Mucosa of descending colon (tissue), 3 donors: Measurements from ENCODE around the gene ACTC1. TPM values are rescaled to one million over a fixed set of nuclear protein-coding genes. Genes with fewer than 3 reads are reported as not detected.
"Not testable (repeated sequence)": the region's sequence is repeated elsewhere in the genome, so short reads cannot be mapped to it uniquely, and the experiment has no call there.

Experiments used
- ATAC-seq: fragments of 200-7000 bp; cut with Tn5 transposase; one replicate; pipeline ENCODE4 v1.9.1; 2020; ENCODE audit warnings: mild to moderate bottlenecking, moderate library complexity
- DNase-seq, 3 donors: peaks; one replicate each; pipeline ENCODE4 v3.0.0-alpha.2; 2020
- H3K36me3 ChIP-seq: fragments of 200-600 bp; one replicate; pipeline ENCODE4 v1.8.0; 2021; ENCODE audit warnings: low read depth, mild to moderate bottlenecking
- H3K4me1 ChIP-seq: fragments of 200-600 bp; one replicate; pipeline ENCODE4 v1.8.0; 2021; ENCODE audit warnings: low read depth, mild to moderate bottlenecking
- H3K4me3 ChIP-seq: fragments of 200-600 bp; one replicate; pipeline ENCODE4 v1.8.0; 2021; ENCODE audit warnings: mild to moderate bottlenecking
- H3K9me3 ChIP-seq: fragments of 200-600 bp; one replicate; pipeline ENCODE4 v1.8.0; 2021; ENCODE audit warnings: mild to moderate bottlenecking
- CTCF ChIP-seq: fragments of 200-600 bp; IDR thresholded peaks from one replicate; pipeline ENCODE4 v1.8.0; 2022; ENCODE audit warnings: antibody characterized with exemption, mild to moderate bottlenecking
- intact Hi-C, 2 donors: fragments of 100-400 bp; cut with DNase I in 1 of 2; cut with micrococcal nuclease in 1 of 2; formaldehyde crosslinking; loops; one replicate each; pipeline versions ENCODE4 v1.11.0 to v1.11.1; 2022; cut with DNase I, micrococcal nuclease
- total RNA-seq, 3 donors: library from RNA; stranded (reverse); fragmentation: NEBNext Ultra II Directional in 2 of 3; extraction: Animal tissue kit (Norgen Biotek cat#: 25700) in 2 of 3; gene quantifications; one replicate each; pipeline versions ENCODE4 v1.2.1 to v1.2.4, GENCODE V29; 2021 to 2023
- donor health status: DM: no; HTN: no; CAD: no; lungs with moderate emphysema.
- donor health status: DM: no; HTN: no; CAD: no.
- donor health status: DM: no; HTN: yes; CAD: no.

Gene ACTC1
- total RNA-seq, 3 donors from 2014 or later, result 0.64 to 10.7 (median 1.3) TPM

GRCh38 chr15:34812369-34812768 lies 17.0 kb upstream of the ACTC1 start:
- intact Hi-C loops, result no loop called here
- no peak overlapping the region for H3K4me3 ChIP-seq
- ATAC-seq (no peak), DNase-seq (no peak)
- no peaks in the 10 kb centered on the region for H3K36me3 ChIP-seq
- H3K4me1 ChIP-seq, result no peaks in the 10 kb centered on the region
- H3K9me3 ChIP-seq, result no peaks in the 10 kb centered on the region
- TF ChIP-seq CTCF, result no peak

- ATAC-seq (no peak), DNase-seq (no peak)
- TF ChIP-seq CTCF, result no peak
- Histone ChIP-seq H3K4me3 (no peak overlapping the region), H3K36me3 (no peaks in the 10 kb centered on the region), H3K9me3 (no peaks in the 10 kb centered on the region), H3K4me1 (no peaks in the 10 kb centered on the region)
- intact Hi-C loops, result no loop called here
Observed at GRCh38 chr15:34810443-34811129, 15.2 kb upstream of the ACTC1 start.

- TF ChIP-seq CTCF, result no peak
Observed at GRCh38 chr15:34809186-34809585, 13.8 kb upstream of the ACTC1 start.

GRCh38 chr15:34808016-34808415 lies 12.7 kb upstream of the ACTC1 start:
- Histone ChIP-seq H3K4me1 (no peaks in the 10 kb centered on the region), H3K36me3 (no peaks in the 10 kb centered on the region), H3K4me3 (no peak overlapping the region), H3K9me3 (no peaks in the 10 kb centered on the region)
- TF ChIP-seq CTCF, result no peak
- intact Hi-C loops, result no loop called here
- DNase-seq (no peak), ATAC-seq (no peak)

More at GRCh38 chr15:34809186-34809585, 13.8 kb upstream of the ACTC1 start:
- H3K4me1 ChIP-seq, result no peaks in the 10 kb centered on the region
- DNase-seq, result no peak
- no peak overlapping the region for H3K4me3 ChIP-seq
- intact Hi-C loops, result no loop called here
- no peaks in the 10 kb centered on the region for H3K36me3 ChIP-seq
- ATAC-seq, result no peak
- H3K9me3 ChIP-seq, result no peaks in the 10 kb centered on the region

- intact Hi-C loops, H3K4me3 ChIP-seq, DNase-seq, H3K9me3 ChIP-seq, ATAC-seq, H3K4me1 ChIP-seq, H3K36me3 ChIP-seq: not testable (repeated sequence)
Observed at GRCh38 chr15:34807241-34807640, 11.9 kb upstream of the ACTC1 start.

GRCh38 chr15:34804776-34805175 lies 9.4 kb upstream of the ACTC1 start:
- TF ChIP-seq CTCF, result no peak
- Histone ChIP-seq H3K4me1 (no peaks in the 10 kb centered on the region), H3K36me3 (no peaks in the 10 kb centered on the region), H3K9me3 (no peaks in the 10 kb centered on the region), H3K4me3 (no peak overlapping the region)
- DNase-seq (no peak), ATAC-seq (no peak)
- intact Hi-C loops, result no loop called here
